HG03280 (cell line): Measurements from ENCODE around the gene ST6GALNAC2.
A peak's percentile ranks its signal among the peaks of the same experiment; 100 is the strongest.
"Not testable (repeated sequence)": the region's sequence is repeated elsewhere in the genome, so short reads cannot be mapped to it uniquely, and the experiment has no call there.

Source experiments
- ATAC-seq: cut with Tn5 transposase; IDR thresholded peaks from one replicate; pipeline ENCODE4 v1.9.1; 2021; ENCODE audit warnings: mild to moderate bottlenecking, moderate library complexity; ENCODE audit not compliant: unreplicated experiment

The ST6GALNAC2 gene

DNA sequence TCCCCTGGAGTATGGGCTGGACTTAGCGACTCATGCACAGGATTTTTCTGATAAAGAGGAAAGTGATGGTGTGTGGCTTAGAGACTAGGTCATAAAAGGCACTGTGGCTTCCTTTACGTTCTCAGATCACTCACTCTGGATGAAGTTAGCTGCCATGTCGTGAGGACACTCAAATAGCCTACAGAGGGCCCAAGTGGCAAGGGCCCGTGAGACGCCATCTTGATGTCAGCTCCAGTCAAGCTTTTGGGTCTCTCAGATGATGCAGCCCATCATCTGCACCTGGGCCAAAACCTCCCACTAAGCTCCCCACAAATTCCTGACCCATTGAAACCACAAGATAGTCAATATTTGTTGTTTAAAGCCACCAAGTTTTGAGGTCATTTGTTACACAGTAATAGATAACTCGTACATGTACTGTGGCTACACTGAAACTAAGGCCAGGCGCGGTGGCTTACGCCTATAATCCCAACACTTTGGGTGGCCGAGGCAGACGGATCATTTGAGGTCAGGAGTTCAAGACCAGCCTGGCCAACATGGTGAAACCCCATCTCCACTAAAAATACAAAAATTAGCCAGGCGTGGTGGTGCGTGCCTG lies 14.7 kb downstream of the ST6GALNAC2 start:
- no peak for ATAC-seq

DNA sequence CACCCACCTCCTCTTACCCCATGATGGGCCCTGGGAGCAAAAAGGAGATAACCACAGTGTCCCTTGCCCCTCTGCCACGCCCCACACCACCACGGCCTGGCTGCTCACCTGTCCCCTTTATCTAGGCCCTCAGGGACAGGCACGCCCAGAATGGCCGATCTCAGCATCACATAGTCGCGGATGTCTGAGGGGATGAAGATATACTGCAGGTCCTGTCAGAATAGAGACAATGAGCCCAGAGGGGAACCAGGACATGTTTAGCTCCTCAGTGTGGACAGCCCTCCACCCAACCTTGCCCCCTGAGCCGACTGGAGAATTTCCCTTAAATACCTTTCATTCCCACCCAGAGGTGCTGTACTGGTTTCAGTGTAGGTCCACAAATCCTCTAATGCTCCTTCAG lies 15.2 kb downstream of the ST6GALNAC2 start:
- no peak for ATAC-seq

DNA sequence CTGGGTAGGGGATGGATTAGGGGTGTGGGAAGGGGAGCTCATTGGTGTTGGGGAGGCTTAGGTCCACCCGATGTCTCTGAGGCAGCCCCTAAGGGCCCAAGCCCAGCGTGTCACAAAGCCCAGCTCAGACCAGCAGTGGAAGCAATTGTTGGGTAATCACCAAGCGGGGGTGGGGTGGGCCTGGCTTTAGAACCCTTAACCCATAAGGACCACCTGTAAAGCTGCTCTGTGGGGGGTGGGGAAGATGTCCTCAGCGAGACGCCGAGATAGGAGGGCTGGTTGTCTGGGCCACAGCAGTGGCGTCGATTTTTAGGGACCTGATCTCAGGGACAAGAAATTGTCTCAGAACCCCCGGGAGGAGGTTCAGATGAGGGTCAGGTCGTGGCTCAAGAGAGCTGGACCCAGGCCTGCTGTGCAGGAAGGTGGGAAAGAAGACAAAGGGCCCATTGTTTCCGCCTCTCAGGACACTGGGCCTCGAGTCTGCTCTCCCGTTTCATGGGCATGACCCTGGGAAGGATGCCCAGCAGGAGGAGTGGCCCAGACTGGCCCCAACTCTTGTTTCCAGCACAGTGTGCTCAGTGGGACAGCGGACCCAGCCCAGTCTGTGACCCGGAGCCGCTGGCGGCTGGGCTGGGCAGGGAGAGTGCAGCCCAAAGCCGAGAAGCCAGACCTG lies 15.9 kb downstream of the ST6GALNAC2 start:
- no peak for ATAC-seq

DNA sequence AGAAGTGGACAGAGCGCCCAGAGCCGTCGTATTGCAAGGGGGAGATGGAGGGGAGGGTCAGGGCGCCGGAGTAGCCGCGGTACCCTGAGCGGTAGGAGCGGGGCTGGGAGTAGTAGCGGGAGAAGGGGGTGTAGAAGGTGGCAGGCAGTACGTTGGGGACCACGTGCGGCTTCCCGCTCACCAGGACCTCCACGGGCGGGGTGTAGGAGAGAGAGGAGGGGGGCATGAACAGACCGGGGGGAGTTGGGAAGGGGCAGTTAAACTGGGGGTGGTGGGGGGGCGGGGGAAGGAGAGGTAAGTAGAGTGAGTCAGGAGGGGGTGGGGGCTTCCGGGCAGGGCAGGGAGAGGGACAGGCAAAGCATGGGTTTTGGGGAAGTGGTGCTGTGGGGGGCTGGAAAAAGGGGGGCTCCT lies 16.8 kb downstream of the ST6GALNAC2 start:
- no peak for ATAC-seq

DNA sequence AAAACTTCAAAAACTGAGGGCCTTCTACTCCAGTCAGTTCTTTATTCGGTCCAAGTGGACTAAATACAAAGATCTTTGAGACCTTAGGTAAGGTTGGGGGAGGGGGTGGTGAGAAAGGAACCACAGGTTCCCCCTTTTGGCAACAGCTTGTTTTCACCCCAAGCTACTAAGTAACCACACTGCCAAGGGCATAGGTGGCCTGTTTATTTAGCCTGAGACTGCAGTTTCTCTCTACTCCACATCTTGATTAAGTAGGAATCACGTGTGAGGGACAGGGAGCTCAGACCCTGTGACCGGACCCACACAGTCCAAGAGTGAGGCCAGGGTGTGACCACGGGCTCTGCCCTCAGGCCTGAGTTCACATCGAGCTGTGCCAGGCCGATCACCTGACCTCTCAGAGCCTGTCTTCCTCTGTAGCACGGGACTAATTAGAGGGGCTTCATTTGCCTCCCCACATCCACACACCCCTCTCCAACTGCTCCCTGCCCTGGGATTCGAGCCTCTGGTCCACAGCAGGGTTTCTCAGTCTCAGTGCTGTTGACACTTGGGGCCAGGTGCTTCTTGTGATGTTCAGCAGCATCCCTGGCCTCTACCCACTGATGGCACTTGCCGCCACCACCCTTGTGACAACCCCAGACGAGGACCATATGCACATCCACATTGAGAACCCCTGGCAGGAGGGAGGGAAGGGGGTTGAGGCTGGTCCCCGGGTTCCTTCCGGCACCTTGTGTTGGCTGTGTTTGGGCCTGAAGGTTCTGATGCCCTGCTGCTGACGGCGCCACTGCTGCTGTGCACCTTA lies 17.8 kb downstream of the ST6GALNAC2 start:
- ATAC-seq, result no peak

DNA sequence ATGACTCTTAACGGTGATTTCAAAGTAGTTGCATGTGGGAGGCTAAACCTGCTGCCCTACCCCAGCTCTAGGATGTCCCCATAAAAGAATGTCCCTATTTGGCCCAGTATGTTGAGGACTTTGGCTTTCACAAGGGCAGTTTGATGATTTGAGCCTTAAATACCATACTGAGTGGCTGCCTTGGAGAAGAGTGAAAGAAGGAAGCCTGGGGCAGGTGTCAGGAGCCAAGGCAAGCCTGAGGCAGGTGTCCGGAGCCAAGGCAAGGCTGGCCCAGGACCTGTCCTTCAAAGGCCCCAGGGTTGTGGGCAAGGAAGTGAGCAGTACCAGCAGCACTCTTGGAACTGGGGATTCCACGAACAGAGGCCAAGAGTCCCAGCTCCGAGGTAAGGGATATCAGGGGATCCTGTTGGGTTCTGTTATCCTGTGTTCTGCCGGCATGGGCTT lies 18.6 kb downstream of the ST6GALNAC2 start:
- no peak for ATAC-seq

DNA sequence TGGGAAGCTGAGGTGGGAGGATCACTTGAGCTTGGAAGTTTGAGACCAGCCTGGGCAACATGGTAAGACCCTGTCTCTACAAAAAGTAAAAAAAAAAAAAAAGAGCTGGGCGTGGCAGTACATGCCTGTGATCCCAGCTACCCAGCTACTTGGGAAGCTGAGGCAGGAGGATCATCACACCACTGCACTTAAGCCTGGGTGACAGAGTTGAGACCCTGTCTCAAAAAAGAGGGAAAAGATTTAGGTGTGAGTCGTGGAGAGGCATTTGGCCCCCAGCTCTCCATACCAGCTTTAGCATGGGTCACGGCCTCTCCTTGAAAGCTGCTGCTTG lies 19.1 kb downstream of the ST6GALNAC2 start:
- no peak for ATAC-seq

DNA sequence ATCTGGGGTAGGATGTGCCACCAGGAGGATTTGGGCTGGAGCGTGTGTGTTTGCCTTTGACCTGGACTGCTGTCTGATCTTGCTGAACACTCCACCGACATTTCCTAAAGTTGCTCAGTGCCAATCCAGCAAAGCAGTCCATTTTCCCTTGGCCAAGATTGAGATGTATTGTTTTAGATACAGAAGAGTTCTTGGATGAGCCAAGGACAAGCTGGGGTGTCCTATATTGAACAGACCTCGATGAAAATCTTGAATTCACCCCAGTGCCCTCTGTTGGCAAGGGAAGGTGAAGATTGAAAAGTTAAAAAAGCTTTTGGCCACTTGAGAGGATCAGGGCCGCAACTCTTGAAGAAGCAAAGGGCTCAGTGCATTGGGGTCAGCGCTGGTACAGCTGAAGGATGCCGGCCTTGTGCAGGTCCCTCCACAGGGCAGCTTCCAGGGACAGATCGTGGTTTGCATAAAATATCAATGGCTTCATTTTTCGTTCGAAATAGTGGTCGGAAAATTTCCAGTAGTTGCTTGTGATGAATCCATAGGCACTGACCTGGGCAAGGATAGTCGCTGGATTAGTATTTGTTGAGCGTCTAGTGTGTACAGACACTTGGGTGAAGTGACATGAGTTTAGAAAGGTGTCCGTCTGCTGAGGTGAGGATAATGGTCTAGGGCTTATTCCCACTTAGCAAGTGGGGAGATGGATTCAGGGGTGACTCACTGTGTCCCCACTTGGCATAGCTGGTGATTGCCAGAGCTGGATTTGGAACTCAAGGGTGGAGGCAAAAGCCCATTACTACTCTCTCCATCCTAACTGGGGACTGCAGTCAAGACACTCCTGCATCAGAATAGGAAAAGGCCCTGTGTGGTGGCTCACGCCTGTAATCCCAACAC lies 19.7 kb downstream of the ST6GALNAC2 start:
- ATAC-seq, result no peak

DNA sequence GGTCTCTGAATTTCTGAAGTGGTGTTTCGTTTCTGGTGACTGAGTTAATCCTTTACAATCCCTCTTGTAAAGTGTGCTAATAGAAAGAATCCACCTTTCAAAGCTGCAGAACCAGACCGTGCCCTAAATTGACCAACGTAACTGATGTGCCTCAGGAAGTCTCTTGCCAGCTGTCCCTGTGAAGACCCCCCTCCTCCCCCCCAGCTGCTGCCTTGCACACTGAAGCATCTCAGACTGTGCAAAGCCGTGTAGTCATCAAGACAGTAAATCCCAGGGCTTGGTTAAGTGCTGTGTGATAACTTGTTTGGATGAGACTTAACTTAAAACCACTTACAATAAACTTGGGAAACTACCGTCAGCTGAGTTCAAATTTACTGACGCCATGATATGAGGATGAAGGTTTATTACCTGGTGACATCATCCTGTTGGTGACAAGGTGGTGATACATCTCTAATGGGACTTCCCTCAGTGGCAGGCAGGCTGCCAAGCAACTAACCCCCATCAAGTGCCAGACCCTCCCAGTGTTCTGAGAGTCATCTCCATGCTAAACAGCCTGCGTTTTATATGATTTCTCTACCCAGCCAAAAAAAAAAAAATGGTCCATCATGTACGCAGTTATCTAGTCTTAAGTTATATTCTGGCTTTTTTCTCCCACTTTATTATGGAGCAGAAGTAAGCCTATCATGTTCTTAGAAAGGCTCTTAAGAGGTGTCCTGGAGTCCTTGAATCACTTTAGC lies 20.5 kb downstream of the ST6GALNAC2 start:
- not testable (repeated sequence) for ATAC-seq

DNA sequence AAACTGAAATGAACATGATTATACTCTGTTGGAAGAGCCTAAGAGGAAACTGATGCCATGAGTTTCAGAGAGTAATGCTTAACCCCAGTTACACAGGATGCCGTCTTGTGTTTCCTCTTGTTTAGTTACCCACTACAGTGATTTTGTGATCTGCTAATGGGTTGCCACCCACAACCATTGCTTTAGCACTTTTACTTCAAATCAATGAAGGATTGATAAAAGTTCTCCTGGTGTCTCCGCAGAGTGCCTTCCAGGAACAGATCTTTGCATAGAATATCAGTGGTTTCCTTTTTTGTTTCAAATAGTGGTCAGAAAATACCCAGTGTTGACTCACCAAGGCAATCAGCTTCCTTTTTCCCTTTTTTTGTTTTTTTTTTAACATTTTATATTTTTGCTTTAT lies 22.3 kb downstream of the ST6GALNAC2 start:
- ATAC-seq, result not testable (repeated sequence)

DNA sequence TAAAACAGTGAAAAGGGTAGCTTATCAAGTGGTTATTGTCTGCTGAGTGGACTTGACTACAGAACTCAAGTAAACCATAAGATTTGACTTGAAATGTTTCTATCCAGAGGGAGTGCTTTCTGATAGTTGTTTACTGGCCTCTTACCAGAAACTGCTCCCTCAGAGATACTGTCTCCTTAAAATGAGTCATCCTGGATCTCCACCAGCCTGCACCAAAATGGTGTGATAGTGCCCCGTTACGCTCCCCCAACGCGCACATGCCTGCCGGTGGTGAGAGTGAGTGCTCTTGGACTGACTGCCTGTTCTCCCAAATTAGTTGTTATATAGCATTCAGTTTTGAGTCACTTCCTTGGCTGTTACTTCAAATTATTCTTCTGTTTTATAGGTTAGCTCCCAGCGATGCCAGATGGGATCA lies 22.9 kb downstream of the ST6GALNAC2 start:
- ATAC-seq, result no peak

DNA sequence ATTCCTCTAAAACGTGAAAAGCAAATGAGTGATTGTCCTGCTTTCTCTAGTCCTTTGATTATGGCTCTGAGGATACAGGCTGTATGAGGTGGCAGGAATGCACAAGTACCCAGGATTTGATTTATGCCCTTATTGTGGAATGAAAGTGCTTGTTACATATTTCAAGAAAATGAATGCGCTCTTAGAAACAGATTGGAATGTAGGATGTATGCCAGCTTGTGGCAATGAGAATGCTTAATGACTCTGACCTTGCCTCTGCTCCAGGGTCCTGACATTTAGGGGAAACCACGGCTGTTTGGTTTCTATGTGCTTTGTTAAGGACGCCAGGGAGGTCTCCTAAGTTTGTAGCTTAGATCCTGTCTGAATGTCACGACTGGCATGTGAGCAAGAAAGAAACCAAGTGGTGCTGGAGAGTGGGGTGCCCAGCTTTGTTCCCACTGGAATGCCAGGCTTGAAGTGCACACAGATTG lies 23.8 kb downstream of the ST6GALNAC2 start:
- ATAC-seq, result no peak

DNA sequence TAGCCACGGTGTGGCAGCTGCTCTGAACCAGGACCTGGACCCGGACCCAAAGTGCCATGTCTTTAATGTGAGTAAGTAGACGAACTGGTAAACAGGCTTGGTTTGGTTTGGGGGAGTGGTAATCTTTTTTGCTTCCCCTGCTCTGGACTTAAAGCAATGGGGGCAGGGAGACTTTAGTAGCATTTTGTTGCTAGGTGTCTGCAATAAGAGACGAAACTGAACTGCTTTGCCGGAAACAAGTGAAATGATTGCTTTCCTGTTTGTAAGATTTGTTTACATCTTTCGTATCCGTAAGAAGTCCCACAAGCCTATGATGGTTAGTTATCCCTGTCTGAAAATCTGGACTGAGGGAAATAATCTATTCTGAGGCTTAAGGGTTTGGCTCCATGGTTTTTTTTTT lies 24.3 kb downstream of the ST6GALNAC2 start:
- ATAC-seq, result no peak

DNA sequence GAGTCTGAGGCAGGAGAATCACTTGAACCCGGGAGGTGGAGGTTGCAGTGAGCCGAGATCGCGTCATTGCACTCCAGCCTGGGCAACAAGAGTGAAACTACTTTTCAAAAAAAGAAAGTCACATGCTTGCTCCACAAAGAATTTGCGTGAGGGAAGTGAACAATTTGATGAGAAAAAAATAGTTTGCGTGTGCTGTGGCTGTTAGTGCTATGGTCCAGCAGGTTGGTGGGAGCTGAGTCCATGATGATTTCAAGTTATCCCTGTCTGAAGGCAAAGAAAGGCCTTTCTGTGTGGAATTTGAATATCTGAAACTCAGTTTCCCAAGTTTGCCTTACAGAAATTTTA lies 24.8 kb downstream of the ST6GALNAC2 start:
- ATAC-seq, result no peak

DNA sequence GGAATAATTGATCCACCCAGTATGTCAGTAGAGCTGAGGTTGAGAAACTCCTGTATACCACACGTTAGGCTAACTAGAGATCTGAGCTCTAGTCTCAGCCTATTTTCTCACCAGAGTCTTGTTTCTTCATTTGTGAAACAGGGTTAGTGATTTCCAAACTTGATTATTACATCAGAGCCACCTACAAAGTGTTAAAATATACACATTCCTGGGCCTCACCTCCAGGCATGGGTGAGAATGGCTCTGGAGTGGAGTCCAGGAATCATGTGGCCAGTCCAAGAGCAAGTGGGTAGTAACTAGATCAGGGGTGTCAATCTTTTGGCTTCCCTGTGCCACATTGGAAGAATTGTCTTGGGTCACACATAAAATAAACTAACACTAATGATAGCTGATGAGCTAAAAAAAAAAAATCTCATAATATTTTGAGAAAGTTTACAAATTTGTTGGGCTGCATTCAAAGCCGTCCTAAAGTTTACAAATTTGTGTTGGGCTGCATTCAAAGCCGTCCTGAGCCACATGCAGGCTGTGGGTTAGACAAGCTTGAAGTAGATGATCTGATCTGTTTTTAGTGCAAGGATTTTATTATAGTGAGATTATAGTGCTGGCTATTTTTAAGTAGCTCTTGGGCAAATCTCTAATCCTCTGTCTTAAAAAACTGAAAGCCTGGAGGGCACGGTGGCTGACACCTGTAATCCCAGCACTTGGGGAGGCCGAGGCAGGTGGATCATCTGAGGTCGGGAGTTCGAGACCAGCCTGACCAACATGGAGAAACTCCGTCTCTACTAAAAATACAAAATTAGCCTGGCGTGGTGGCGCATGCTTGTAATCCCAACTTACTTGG lies 25.4 kb downstream of the ST6GALNAC2 start:
- no peak for ATAC-seq

DNA sequence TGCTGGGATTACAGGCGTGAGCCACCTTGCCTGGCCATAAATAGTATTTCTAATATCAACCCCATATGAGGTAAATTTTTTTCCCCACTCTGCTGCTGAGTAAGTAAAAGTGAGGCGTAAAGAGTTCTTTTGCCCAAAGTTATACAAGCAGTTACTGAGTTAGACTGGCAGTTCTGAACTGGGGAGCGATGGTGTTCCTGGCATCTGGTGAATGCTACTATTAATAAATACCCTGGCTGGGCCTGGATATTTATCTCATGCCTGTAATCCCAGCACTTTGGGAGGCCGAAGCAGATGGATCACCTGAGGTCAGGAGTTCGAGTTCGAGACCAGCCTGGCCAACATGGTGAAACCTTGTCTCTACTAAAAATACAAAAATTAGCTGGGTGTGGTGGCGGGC lies 26.2 kb downstream of the ST6GALNAC2 start:
- ATAC-seq, result not testable (repeated sequence)

DNA sequence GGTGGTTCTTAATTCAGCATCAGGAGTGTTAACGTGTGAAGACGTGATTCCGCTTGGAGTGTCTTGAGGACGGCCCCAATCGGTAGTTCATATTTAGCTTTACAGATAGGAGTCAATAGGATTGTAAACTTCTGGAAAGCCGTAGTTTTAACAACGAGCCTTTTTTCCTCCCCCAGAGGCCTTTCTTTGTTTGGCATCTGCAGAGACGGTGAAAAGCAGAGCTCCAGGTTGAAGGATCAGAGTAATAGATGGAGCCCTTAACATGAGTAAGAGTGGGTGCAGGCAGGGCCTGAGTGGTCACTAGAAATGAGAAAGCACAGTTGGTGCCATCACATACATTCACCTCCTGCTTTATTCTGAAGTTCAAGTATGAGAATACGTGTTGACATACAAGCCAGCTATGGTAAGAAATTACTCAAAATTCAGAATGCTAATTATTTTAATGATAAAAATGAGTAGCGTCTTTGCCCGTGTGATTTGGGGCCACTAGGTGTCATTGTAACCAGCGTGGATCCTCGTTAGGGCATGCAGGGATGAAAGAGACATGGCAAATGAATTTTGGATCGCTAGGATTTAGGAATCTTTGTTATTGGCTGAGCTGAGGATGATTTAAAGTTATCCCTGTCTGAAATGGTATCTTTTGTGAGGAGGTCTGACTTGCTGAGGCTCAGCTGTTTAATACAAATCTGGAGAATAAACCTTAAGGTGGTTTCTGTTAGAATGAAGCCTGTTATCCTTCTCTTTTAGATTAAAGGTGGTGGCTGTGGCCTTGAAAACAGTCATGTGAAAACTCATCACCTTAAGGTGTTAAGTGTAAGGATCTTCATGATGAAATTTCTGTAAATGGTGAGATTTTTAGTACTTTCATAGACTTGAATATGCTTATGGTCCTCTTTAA lies 27.2 kb downstream of the ST6GALNAC2 start:
- ATAC-seq, result no peak

DNA sequence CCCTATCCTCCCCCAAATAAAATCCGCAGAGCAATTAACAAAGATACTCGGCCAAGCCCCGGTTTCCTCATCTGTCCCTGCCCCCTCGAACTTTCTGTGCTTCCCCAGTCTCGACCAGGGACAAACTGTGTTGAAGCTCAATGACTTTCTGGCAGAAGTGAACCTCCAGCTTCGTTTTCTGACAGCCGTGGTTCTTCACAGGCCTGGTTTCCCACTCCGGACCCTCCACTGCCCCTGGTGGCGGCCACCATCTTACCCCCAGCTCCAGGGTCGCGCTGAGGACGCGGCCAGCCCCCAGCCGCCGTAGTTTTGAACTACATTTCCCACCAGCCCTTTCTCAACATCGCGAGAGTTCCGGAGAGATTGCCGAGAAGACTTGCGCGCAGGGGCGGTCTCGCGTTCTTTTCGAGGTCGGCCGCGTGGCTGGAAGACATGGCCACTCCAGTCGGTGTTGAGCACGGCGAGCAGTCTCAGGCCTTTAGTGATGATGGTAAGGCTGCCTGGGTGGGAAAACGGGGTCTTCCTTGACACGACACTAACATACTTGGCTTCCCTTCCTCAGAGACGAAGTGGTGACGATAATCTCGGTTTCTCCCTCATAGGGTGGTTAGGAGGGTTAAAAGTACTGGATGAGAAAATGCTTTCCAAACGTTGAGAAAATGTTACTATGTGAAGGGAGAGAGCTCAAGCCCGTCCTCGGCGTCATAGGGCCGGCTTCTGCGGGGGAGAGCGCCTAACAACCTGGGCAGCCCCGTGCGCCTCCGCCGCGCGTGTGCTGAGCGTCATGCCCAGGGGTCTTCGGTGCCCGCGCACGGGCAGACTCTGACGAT lies 28.1 kb downstream of the ST6GALNAC2 start:
- ATAC-seq, result peak; percentile 87
